ENCODE results near the gene FGF21.

Gene FGF21

GRCh38 chr19:48806518-48806817, 51.1 kb downstream of the FGF21 start:
- Histone ChIP-seq H3K9me3 (ENCODE audit: control insufficient read depth, low read length) (no peaks in the 10 kb centered on the region), H3K9ac (ENCODE audit: low read length) (no peak overlapping the region), H3K27me3 (ENCODE audit: control insufficient read depth, insufficient read depth, low read length) (no peaks in the 10 kb centered on the region), H3K36me3 (ENCODE audit: control insufficient read depth, insufficient read depth, low read length) (no peaks in the 10 kb centered on the region), H3K4me1 (ENCODE audit: control insufficient read depth, insufficient read depth, low read length) (peaks cover 29% of the 10 kb centered on the region), H3K4me3 (ENCODE audit: low read length) (no peak overlapping the region)

DNA sequence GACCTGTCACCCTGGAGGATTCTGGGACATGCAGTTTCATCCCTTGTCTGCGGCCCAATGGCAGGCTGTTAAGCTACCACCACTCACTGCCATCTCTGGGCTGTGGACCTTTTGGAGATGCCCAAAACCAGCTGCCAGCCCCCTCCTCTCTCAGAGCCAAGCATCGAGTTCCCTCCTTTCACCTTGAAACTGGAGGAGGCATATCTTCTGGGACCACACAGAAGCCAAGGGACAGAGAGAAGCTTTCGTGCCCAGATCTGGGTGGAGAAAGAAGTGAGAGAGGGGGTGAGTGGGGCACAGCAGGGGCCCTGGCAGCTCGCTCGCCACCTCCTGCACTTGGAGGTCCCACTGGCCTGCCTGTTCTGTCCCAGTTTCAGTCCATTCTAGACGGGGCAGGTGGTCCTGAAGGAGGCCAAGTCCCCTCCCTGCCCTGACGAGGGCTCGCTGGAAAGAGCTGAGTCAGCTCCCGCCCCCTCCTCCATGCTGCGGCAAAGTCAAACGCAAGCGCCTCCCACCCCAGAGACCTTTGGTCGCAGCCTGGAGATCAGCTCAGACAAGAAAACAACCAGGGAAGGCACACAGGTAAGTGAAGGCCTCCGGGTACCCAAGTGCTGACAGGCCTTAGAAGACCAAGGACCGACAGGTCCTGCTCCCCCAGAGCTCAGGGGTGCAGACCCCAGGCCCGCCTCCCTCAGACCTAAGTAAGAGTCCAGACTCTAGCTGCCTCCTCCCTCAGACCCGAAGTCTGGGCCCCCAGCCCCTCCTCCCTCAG, 51.7 kb downstream of the FGF21 start:
- Histone ChIP-seq H3K9ac (ENCODE audit: low read length) (no peak overlapping the region), H3K9me3 (ENCODE audit: control insufficient read depth, low read length) (no peaks in the 10 kb centered on the region), H3K36me3 (ENCODE audit: control insufficient read depth, insufficient read depth, low read length) (no peaks in the 10 kb centered on the region), H3K4me3 (ENCODE audit: low read length) (no peak overlapping the region), H3K4me1 (ENCODE audit: control insufficient read depth, insufficient read depth, low read length) (peaks cover 28% of the 10 kb centered on the region), H3K27me3 (ENCODE audit: control insufficient read depth, insufficient read depth, low read length) (no peaks in the 10 kb centered on the region)

DNA sequence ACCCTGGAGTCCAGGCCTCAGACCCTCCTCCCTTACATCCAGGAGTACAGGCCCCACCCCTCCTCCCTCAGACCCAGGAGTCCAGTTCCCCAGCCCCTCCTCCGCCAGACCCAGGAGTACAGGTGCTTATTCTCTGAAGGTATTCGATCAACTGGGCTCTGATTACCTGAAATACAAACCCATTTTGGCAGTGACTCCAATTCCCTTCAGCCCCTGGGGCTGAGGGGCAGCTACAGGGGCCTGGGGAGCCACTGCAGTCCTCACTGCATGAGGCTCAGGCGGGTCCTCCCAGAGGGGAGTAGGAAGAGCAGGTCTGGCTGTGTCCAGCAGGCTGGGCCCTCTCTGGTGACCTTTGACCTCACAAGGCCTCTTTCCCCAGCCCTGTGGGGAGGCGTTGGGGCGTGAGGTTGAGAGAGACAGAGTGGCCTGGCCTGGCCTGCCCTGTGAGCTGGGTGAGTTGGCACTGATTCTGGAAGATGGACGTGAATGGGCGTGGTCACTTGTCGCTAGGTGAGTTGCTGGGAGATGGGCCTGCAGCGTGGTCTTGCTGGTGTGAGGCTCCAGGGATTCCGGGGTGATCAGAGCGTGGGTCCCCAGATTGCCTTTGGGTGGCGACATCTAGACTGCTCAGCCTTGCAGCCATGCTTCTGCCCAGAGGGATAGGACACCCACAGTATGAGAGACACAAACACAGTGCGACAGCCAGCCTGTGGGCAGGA, 52.4 kb downstream of the FGF21 start:
- Histone ChIP-seq H3K4me3 (ENCODE audit: low read length) (no peak overlapping the region), H3K9ac (ENCODE audit: low read length) (no peak overlapping the region), H3K27me3 (ENCODE audit: control insufficient read depth, insufficient read depth, low read length) (no peaks in the 10 kb centered on the region), H3K9me3 (ENCODE audit: control insufficient read depth, low read length) (no peaks in the 10 kb centered on the region), H3K4me1 (ENCODE audit: control insufficient read depth, insufficient read depth, low read length) (peaks cover 28% of the 10 kb centered on the region), H3K36me3 (ENCODE audit: control insufficient read depth, insufficient read depth, low read length) (no peaks in the 10 kb centered on the region)
